IMR-90 (cell line): ENCODE measurements around the gene PAFAH1B1. TPM values are rescaled to one million over a fixed set of nuclear protein-coding genes. Genes with fewer than 3 reads are reported as not detected.

Experiments used
- ATAC-seq: fragments of 200-7000 bp; cut with Tn5 transposase; 2 replicates; pipeline ENCODE4 v1.9.1; 2020; ENCODE audit warnings: low read depth, mild to moderate bottlenecking, moderate library complexity
- BruUV-seq: library from RNA; stranded (reverse); fragments of 400-500 nt; replicated peaks from 2 replicates; lab custom pipeline; 2021; lab: Mats Ljungman, UMichigan
- CTCF ChIA-PET: fragments of 300-600 bp; formaldehyde crosslinking; extraction: SDS; loops from one replicate; lab custom pipeline; 2021; ENCODE audit warnings: antibody characterized with exemption; lab: Yijun Ruan, JAX
- POLR2A ChIA-PET: fragments of 300-600 bp; sonication (Branson Sonifier 250); formaldehyde crosslinking; loops from one replicate; lab custom pipeline; 2022; ENCODE audit warnings: antibody characterized with exemption; ENCODE audit not compliant: unreplicated experiment; lab: Charles Lee
- DNase-seq: peaks from one replicate; pipeline ENCODE4 v3.0.0; 2013
- H2AFZ ChIP-seq: replicated peaks from 2 replicates; pipeline ENCODE3; 2013; ENCODE audit warnings: low read length, mild to moderate bottlenecking; ENCODE audit not compliant: poor library complexity
- H2AK5ac ChIP-seq: 2 replicates; pipeline ENCODE4 v1.6.1; 2013; ENCODE audit warnings: low read depth, low read length, inconsistent platforms
- H2AK9ac ChIP-seq: replicated peaks from 2 replicates; pipeline ENCODE3; 2013; ENCODE audit warnings: mild to moderate bottlenecking, low read depth, low read length, moderate library complexity; ENCODE audit not compliant: poor library complexity
- H2BK120ac ChIP-seq: 2 replicates; pipeline ENCODE4 v1.6.1; 2013; ENCODE audit warnings: low read depth, low read length, inconsistent platforms
- H2BK15ac ChIP-seq: 3 replicates; pipeline ENCODE4 v1.6.1; 2013; ENCODE audit warnings: low read depth, low read length, inconsistent platforms
- H2BK20ac ChIP-seq: 2 replicates; pipeline ENCODE4 v1.6.1; 2013; ENCODE audit warnings: low read depth, mild to moderate bottlenecking, inconsistent platforms, low read length, moderate library complexity
- H2BK5ac ChIP-seq: 2 replicates; pipeline ENCODE4 v1.6.1; 2013; ENCODE audit warnings: mild to moderate bottlenecking, low read depth, low read length, inconsistent platforms; ENCODE audit not compliant: poor library complexity, severe bottlenecking
- H3K14ac ChIP-seq: replicated peaks from 2 replicates; pipeline ENCODE4 v1.6.1; 2013; ENCODE audit warnings: low read depth, low read length, inconsistent platforms
- H3K18ac ChIP-seq: 2 replicates; pipeline ENCODE4 v1.6.1; 2013; ENCODE audit warnings: low read depth, low read length, control low read depth
- H3K23ac ChIP-seq: 2 replicates; pipeline ENCODE4 v1.6.1; 2013; ENCODE audit warnings: low read depth, low read length, inconsistent platforms
- H3K27ac ChIP-seq: 2 replicates; pipeline ENCODE4 v1.5.1; 2013; ENCODE audit warnings: mild to moderate bottlenecking, control low read depth, low read length; ENCODE audit not compliant: insufficient read depth
- H3K27me3 ChIP-seq: 2 replicates; pipeline ENCODE4 v1.6.1; 2013; ENCODE audit warnings: low read length; ENCODE audit not compliant: control insufficient read depth, insufficient read depth
- H3K36me3 ChIP-seq: 2 replicates; pipeline ENCODE4 v1.6.1; 2013; ENCODE audit warnings: low read length, mixed read lengths; ENCODE audit not compliant: control insufficient read depth, insufficient read depth
- H3K4ac ChIP-seq: 2 replicates; pipeline ENCODE4 v1.6.1; 2013; ENCODE audit warnings: low read depth, low read length, inconsistent platforms
- H3K4me1 ChIP-seq: 2 replicates; pipeline ENCODE4 v1.6.1; 2013; ENCODE audit warnings: low read length, mixed read lengths; ENCODE audit not compliant: control insufficient read depth, insufficient read depth
- H3K4me2 ChIP-seq: 2 replicates; pipeline ENCODE4 v1.6.1; 2013; ENCODE audit warnings: low read depth, mild to moderate bottlenecking, control low read depth, low read length, moderate library complexity
- H3K4me3 ChIP-seq: 2 replicates; pipeline ENCODE4 v1.5.1; 2013; ENCODE audit warnings: low read depth, mild to moderate bottlenecking, control low read depth, low read length, moderate library complexity; ENCODE audit not compliant: insufficient read depth
- H3K56ac ChIP-seq: 2 replicates; pipeline ENCODE4 v1.6.1; 2013; ENCODE audit warnings: low read length, inconsistent platforms; ENCODE audit not compliant: insufficient read depth; ENCODE audit errors: extremely low read depth
- H3K79me1 ChIP-seq, 2 experiments: 2 replicates each; pipeline ENCODE4 v1.6.1; 2013; ENCODE audit warnings: low read length in 2 of 2, inconsistent platforms in 1 of 2, low read depth in 1 of 2
- H3K9ac ChIP-seq: 2 replicates; pipeline ENCODE4 v1.6.1; 2013; ENCODE audit warnings: low read depth, low read length, control low read depth
- H3K9me1 ChIP-seq: 2 replicates; pipeline ENCODE4 v1.6.1; 2013; ENCODE audit warnings: low read length, inconsistent platforms; ENCODE audit not compliant: insufficient read depth
- H3K9me3 ChIP-seq: 2 replicates; pipeline ENCODE4 v1.6.1; 2013; ENCODE audit warnings: low read length; ENCODE audit not compliant: control insufficient read depth, insufficient read depth
- H4K20me1 ChIP-seq: 2 replicates; pipeline ENCODE4 v1.6.1; 2013; ENCODE audit warnings: low read length, inconsistent platforms; ENCODE audit not compliant: insufficient read depth
- H4K5ac ChIP-seq: 2 replicates; pipeline ENCODE4 v1.6.1; 2013; ENCODE audit warnings: mild to moderate bottlenecking, low read depth, low read length, control low read depth
- H4K8ac ChIP-seq, 2 experiments: 2 replicates each; pipeline ENCODE4 v1.6.1; 2013; ENCODE audit warnings: low read depth in 2 of 2, low read length in 2 of 2, control low read depth in 1 of 2, inconsistent platforms in 1 of 2
- H4K91ac ChIP-seq: 2 replicates; pipeline ENCODE4 v1.6.1; 2013; ENCODE audit warnings: low read depth, low read length, inconsistent platforms; ENCODE audit not compliant: insufficient read depth
- MAFK ChIP-seq: IDR thresholded peaks from 2 replicates; pipeline ENCODE4 v1.6.1; 2012; ENCODE audit warnings: low read depth, low read length, improper control_type of control experiment
- MAZ ChIP-seq: IDR thresholded peaks from 2 replicates; pipeline ENCODE4 v1.6.1; 2012; ENCODE audit warnings: low read depth, mild to moderate bottlenecking, low read length, improper control_type of control experiment, moderate library complexity, borderline replicate concordance
- WGBS, 2 experiments: methylation state at CpG; one replicate each; pipeline versions ENCODE4 v1.1.5 to v1.1.7; 2013; ENCODE audit warnings: missing lambda C conversion rate in 2 of 2; ENCODE audit not compliant: insufficient read length in 1 of 2; ENCODE audit errors: extremely low coverage in 2 of 2; 5-methylcytosine and 5-hydroxymethylcytosine counted together
- dilution Hi-C: fragments of 300-500 bp; cut with HindIII; formaldehyde crosslinking; loops from one replicate; pipeline ENCODE4 v1.14.3; 2018; ENCODE audit warnings: low sequenced_read_pairs; ENCODE audit not compliant: unreplicated experiment
- in situ Hi-C: fragments of 300-500 bp; cut with MboI; formaldehyde crosslinking; loops from 3 replicates; pipeline ENCODE4 v1.14.3; 2019; ENCODE audit warnings: low sequenced_read_pairs, inconsistent platforms, mixed read lengths
- intact Hi-C: fragments of 100-400 bp; cut with micrococcal nuclease; formaldehyde crosslinking; loops from 2 replicates; pipeline ENCODE4 v1.10.0; 2022
- polyA plus RNA-seq, 3 experiments: library from polyadenylated mRNA; depleted of rRNA; stranded (reverse); fragments of >200 nt; gene quantifications; 2 replicates each; pipeline ENCODE4 v1.2.3, GENCODE V29; 2012; ENCODE audit warnings: low replicate concordance in 1 of 3
- total RNA-seq: library from RNA; depleted of rRNA; stranded (reverse); fragments of >200 nt; gene quantifications from 2 replicates; pipeline ENCODE4 v1.2.3, GENCODE V29; 2012

Gene PAFAH1B1
- total and polyA plus RNA-seq, 2 of the 4 experiments (the other 2 are of a cell fraction), result 64.5 to 127 TPM

- Histone ChIP-seq H4K5ac (no peak overlapping the region), H3K4me3 (no peak overlapping the region), H2AFZ (no peak overlapping the region), H2AK9ac (no peak overlapping the region), H4K20me1 (peaks cover 98% of the 10 kb centered on the region), H3K9me1 (no peaks in the 10 kb centered on the region; the same call in 1 of the 2 replicates), H2BK120ac (no peak overlapping the region), H3K4me2 (no peak overlapping the region), H3K14ac (no peak overlapping the region), H3K27ac (no peak overlapping the region), H3K18ac (no peak overlapping the region), H3K79me1 (peaks cover 0 to 40% of the 10 kb centered on the region in 2 experiments; a peak in 2 of 4 replicates), H2BK20ac (no peak overlapping the region), H3K4ac (no peak overlapping the region), H4K8ac (no peak overlapping the region), H3K9me3 (no peaks in the 10 kb centered on the region), H3K23ac (no peak overlapping the region), H2BK5ac (no peak overlapping the region), H3K56ac (no peak overlapping the region), H4K91ac (no peak overlapping the region), H3K27me3 (no peaks in the 10 kb centered on the region), H3K4me1 (peaks cover 2% of the 10 kb centered on the region; the same call in 1 of the 2 replicates), H3K9ac (no peak overlapping the region), H3K36me3 (peaks cover 2% of the 10 kb centered on the region; the same call in 1 of the 2 replicates), H2AK5ac (no peak overlapping the region), H2BK15ac (no peak overlapping the region)
- no peak for ATAC-seq
- no CpG with 5 or more reads among the region's 4 CpGs for WGBS, 2 experiments
- CTCF ChIA-PET, result no interaction called here
- POLR2A ChIA-PET, result no interaction called here
- dilution Hi-C loops, result no loop called here
- intact Hi-C loops, result no loop called here
- in situ Hi-C loops, result no loop called here
- DNase-seq, result no peak
- 0 out of 2 replicates have a peak, but pooled peaks have one; percentile 21 for TF ChIP-seq MAFK
- TF ChIP-seq MAZ, result no peak
- no TSS peak for BruUV-seq
Observed at GRCh38 chr17:2615882-2616281, 22.4 kb downstream of the PAFAH1B1 start.
